ENCODE data around the gene CSNK1D. TPM values are rescaled to one million over a fixed set of nuclear protein-coding genes. Genes with fewer than 3 reads are reported as not detected.

CSNK1D gene
- total RNA-seq, 1 donor from 2014 or later, result 227 TPM

- DNase-seq (ENCODE audit: low spot score, unreplicated experiment), result no peak
- H3K9me3 Mint-ChIP-seq (ENCODE audit: low read depth), result no peaks in the 10 kb centered on the region
- no peaks in the 10 kb centered on the region for H3K36me3 Mint-ChIP-seq (ENCODE audit: insufficient read depth)
- peak within 1 kb of the TSS; percentile 45 for H3K4me3 Mint-ChIP-seq (ENCODE audit: low read depth)
- peaks cover 1% of the 10 kb centered on the region for H3K4me1 Mint-ChIP-seq (ENCODE audit: low read depth)
- TF ChIP-seq, protein P1, sequence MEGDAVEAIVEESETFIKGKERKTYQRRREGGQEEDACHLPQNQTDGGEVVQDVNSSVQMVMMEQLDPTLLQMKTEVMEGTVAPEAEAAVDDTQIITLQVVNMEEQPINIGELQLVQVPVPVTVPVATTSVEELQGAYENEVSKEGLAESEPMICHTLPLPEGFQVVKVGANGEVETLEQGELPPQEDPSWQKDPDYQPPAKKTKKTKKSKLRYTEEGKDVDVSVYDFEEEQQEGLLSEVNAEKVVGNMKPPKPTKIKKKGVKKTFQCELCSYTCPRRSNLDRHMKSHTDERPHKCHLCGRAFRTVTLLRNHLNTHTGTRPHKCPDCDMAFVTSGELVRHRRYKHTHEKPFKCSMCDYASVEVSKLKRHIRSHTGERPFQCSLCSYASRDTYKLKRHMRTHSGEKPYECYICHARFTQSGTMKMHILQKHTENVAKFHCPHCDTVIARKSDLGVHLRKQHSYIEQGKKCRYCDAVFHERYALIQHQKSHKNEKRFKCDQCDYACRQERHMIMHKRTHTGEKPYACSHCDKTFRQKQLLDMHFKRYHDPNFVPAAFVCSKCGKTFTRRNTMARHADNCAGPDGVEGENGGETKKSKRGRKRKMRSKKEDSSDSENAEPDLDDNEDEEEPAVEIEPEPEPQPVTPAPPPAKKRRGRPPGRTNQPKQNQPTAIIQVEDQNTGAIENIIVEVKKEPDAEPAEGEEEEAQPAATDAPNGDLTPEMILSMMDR (IDR thresholded peaks at IDR 0.05; ENCODE audit: unreplicated experiment), result no peak
- H3K27ac Mint-ChIP-seq, result no peak within 1 kb of the TSS
- H3K27me3 Mint-ChIP-seq, result peaks cover 7% of the 10 kb centered on the region
These were observed 44.4 kb downstream of the CSNK1D start, which contains the start of gene SLC16A3 for GRCh38 chr17:82228842-82229697. SLC16A3 (plus strand) TSS chr17:82229042; CDS start chr17:82236009, 6,967 bp downstream.

- DNase-seq (ENCODE audit: low spot score, unreplicated experiment), result no peak
- TF ChIP-seq, protein P1 (IDR thresholded peaks at IDR 0.05; ENCODE audit: unreplicated experiment), result no peak
- H3K36me3 Mint-ChIP-seq (ENCODE audit: insufficient read depth), result no peaks in the 10 kb centered on the region
- peaks cover 10% of the 10 kb centered on the region for H3K27me3 Mint-ChIP-seq
- peaks cover 1% of the 10 kb centered on the region for H3K4me1 Mint-ChIP-seq (ENCODE audit: low read depth)
- H3K4me3 Mint-ChIP-seq (ENCODE audit: low read depth), result peak overlapping the region; percentile 40
- H3K9me3 Mint-ChIP-seq (ENCODE audit: low read depth), result no peaks in the 10 kb centered on the region
- no peak overlapping the region for H3K27ac Mint-ChIP-seq
These were observed 45.1 kb downstream of the CSNK1D start for GRCh38 chr17:82228278-82228841.

DNA sequence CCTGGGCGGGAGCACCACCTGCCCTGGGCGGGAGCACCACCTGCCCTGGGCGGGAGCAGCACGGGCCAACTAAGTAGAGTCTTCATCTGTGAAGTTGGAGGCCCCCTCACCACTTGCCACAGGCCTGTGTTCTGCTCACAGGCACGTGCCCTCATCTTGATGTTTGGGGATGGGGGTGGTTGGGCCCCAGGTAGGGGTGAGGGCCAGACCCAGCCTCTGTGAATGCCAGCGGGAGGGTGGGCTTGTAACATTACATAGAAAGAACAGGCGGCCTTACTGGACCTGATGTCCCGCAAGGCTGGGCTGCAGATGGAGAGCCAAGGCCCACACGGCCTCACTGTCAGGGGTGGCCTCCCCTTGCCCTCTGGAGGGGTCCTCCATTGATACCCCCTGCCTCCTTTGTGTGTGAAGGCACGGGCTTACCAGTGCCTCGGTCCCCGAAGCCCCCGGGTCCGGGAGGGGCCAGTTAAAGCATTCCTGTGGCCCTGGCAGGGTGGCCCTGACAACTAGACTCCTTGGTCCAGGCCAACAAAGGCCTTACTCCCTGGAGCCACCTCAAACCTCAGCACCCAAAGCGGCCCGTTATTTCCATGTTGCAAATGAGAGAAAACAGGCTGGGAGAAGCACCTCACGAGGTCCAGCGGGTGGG lies 45.7 kb downstream of the CSNK1D start:
- Mint-ChIP-seq H3K4me3 (ENCODE audit: low read depth) (no peak overlapping the region), H3K9me3 (ENCODE audit: low read depth) (no peaks in the 10 kb centered on the region), H3K27ac (no peak overlapping the region), H3K4me1 (ENCODE audit: low read depth) (peaks cover 1% of the 10 kb centered on the region), H3K27me3 (peaks cover 11% of the 10 kb centered on the region), H3K36me3 (ENCODE audit: insufficient read depth) (no peaks in the 10 kb centered on the region)
- TF ChIP-seq, protein P1 (IDR thresholded peaks at IDR 0.05; ENCODE audit: unreplicated experiment), result no peak
- no peak for DNase-seq (ENCODE audit: low spot score, unreplicated experiment)

GRCh38 chr17:82226809-82227628 lies 46.5 kb downstream of the CSNK1D start:
- H3K4me1 Mint-ChIP-seq (ENCODE audit: low read depth), result peaks cover 1% of the 10 kb centered on the region
- peaks cover 13% of the 10 kb centered on the region for H3K27me3 Mint-ChIP-seq
- no peak overlapping the region for H3K27ac Mint-ChIP-seq
- no peak for DNase-seq (ENCODE audit: low spot score, unreplicated experiment)
- no peaks in the 10 kb centered on the region for H3K9me3 Mint-ChIP-seq (ENCODE audit: low read depth)
- TF ChIP-seq, protein P1 (IDR thresholded peaks at IDR 0.05; ENCODE audit: unreplicated experiment), result no peak
- H3K36me3 Mint-ChIP-seq (ENCODE audit: insufficient read depth), result no peaks in the 10 kb centered on the region
- no peak overlapping the region for H3K4me3 Mint-ChIP-seq (ENCODE audit: low read depth)
